GM19328 (cell line): ENCODE measurements around the gene TOM1L2.
"Not testable (repeated sequence)": the region's sequence is repeated elsewhere in the genome, so short reads cannot be mapped to it uniquely, and the experiment has no call there.

Source experiments
- ATAC-seq: cut with Tn5 transposase; IDR thresholded peaks from one replicate; pipeline ENCODE4 v1.9.1; 2021; ENCODE audit warnings: mild to moderate bottlenecking, moderate library complexity; ENCODE audit not compliant: unreplicated experiment

TOM1L2 gene

DNA sequence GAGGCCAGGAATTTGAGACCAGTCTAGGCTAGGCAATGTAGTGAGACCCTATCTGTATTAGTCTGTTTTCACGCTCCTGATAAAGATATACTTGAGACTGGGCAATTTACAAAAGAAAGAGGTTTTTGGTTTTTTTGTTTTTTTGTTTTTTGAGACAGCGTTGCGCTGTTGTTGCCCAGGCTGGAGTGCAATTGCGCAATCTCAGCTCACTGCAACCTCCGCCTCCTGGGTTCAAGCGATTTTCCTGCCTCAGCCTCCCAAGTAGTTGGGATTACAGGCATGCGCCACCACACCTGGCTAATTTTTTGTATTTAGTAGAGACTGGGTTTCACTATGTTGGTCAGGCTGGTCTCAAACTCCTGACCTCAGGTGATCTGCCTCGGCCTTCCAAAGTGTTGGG is 23.7 kb upstream of the TOM1L2 start:
- not testable (repeated sequence) for ATAC-seq

GRCh38 chr17:17994271-17995069 is 22.3 kb upstream of the TOM1L2 start:
- no peak for ATAC-seq

DNA sequence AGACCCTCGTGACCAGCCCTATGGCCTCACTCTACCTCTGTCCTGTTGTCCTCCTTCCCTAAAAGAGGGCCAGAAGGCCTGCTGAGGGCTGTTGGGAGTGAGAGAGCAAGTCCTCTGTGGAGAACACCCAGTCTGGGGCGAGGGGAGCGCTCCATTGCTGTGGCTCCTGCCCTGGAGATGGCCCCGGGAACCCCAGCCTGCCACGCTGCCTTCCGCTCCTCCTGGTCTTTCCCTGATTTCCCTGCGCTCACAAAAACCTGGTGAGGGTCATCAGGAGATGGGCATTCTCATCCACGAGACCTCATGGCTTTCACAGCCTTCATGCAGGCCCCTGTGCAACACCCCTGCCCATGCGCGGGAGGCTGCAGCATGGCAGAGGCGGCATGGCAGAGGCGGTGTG is 21.7 kb upstream of the TOM1L2 start:
- no peak for ATAC-seq

- ATAC-seq = no peak
These were observed 21.2 kb upstream of the TOM1L2 start for GRCh38 chr17:17993366-17993765.

- ATAC-seq = no peak
These were observed 18.1 kb upstream of the TOM1L2 start for GRCh38 chr17:17990282-17990681.

DNA sequence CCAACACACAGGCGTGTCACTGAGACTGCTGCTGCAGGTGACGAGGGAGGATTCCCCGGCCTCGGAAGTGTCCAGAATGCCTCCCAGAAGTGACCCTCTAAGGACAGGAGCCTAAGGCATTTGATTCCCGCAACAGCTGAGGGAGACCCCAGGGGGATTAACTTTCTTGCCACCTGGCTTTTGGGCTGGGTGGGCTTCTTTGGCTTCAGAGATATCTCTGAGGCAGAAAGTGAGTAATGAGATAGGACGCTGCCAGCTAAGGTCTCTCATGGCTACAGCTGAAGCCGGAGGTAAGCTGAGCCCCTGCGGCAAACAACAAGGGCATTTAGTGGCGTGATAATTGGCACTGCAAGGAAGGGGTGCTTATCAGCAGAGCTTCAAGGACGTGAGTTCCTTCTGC is 17.4 kb upstream of the TOM1L2 start:
- no peak for ATAC-seq

DNA sequence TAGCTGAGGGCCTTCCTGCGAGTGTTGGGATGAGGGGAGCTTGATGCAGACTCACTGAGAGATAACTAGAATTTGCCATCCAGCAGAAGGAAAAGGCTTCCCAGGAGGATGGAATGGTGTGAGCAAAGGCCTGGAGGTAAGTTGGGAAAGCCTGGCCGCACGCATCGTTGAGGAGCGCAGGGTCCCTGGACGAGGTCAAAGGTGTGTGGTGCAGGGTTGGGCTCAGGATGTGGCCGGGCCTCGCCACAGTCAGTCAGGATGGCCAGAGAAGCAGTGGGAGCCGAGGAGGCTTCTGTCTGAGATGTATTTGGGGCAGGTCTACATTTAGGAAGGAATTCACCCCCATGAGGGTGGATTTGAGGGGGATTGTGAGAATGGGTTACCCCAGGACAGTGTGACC is 16.9 kb upstream of the TOM1L2 start:
- ATAC-seq = no peak

DNA sequence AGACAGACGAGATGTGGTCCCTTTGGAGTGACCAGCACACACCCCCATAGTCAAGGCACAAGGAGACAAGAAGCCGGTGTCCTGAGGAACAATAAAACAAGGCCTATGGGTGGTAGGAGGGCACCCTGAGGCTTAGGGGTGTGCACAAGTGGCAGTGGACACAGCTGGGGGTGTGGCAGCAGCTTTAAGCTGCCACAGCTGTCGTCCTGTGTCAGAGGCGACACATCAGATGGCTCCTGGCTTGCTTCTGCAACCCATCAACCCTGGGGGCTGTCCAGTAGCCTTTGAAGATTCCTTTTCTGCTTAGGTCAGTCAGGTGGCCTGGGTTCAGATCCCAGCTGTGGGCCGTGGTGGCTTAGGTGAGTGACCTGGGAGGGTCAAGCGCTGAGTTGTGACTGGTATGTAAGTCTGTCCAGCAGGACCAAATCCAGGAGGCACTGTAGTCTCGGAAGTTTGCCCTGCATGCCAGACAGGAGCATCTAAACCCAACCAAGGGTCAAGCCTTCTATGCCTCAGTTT is 16.3 kb upstream of the TOM1L2 start:
- no peak for ATAC-seq

DNA sequence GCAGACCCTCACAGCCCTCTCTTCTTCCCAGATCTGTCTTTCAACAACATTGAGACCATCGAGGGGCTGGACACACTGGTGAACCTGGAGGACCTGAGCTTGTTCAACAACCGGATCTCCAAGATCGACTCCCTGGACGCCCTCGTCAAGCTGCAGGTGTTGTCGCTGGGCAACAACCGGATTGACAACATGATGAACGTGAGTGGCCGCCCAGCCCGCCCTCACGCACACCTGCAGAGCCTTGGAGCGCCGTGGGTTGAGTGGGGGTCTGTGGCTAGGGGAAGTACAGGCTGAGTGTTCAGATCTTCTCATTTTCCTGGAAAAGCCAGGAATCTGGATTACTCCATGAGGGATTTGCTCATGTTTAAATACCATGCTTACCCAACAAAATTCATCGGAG is 15.7 kb upstream of the TOM1L2 start:
- ATAC-seq = no peak

DNA sequence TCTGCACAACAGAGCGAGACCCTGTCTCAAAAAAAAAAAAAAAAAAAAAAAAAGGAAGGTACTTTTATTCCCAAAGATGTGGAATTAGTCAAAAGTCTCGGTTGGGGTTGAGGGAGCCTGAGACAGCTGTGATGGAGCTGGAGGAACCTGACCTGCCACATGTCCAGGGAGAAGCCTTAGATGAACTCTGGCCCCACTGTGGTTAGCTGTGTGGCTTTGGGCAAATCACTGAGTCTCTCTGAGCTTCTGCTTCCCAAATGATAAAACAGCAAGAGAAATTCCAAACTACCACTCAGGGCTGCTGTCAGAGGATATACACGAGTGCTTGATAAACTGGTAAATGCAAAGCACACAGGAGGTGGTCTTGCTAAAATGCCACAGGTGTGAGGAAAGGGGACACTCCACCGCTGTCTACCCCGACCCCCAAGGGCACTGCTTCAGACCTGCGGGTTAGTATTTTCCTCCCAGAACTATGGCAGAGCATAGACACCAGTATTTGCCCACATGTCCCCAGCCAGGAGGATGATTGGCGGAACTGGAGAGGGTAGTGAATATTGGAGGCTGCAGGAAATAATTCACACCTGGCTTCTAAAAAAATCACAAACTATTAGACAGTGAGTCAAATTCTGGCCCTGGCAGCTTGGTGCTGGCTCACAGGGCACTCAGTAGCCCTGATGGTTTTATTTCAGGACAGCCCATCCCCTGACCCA is 15.1 kb upstream of the TOM1L2 start:
- ATAC-seq = no peak

GRCh38 chr17:17985555-17985954 is 13.4 kb upstream of the TOM1L2 start:
- no peak for ATAC-seq

DNA sequence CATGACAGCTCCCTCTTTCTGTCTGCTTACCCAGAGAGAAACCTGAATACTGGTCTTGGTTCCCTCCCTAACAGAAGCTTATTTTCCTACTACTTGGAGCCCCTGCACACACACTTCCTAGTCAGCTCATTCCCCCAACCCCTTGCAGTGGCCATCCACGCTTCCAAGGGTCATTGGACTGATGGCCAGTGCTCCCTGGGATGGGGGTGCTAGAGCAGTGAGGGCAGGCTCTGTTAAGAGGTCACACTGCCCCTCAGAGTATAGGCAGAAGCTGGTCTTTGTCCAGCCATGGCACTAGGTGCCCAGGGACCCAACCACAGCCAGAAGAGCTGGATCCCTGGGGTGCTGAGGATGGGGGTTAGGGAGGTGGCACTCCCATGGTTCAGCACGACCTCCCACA is 13.0 kb upstream of the TOM1L2 start:
- ATAC-seq = no peak

DNA sequence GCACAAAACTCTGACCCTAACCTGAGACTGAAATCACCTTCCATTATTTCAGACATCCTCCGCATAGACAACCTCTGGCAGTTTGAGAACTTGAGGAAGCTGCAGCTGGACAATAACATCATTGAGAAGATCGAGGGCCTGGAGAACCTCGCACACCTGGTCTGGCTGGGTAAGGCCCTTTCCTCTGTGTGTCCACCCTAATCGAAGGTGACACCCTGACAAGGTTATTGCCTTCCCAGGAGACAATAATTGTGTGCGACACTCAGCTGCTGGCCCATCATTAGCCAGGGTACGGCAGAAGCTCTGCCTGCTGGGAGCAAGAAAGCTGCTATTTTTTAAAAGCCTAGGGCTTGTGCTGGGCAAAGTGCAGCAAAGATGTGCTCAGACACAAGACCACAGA is 11.6 kb upstream of the TOM1L2 start:
- ATAC-seq = no peak

GRCh38 chr17:17983376-17983775 is 11.2 kb upstream of the TOM1L2 start:
- no peak for ATAC-seq

DNA sequence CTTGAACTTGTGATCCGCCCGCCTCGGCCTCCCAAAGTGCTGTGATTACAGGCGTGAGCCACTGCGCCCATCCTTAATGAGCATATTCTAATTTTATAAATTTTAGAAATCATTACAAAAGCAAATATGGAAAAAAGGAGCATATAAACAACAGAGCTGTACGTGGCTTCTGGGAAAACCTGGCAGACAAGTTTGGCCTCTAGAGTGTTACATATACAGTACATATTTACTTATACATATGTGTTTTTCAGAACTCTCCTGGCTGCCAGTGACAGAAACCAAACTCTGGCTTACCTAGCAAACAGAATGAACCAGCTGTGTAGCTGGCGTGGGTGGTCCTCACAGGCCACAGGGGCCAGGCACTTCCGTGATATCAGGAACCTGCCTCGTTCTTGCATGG is 10.6 kb upstream of the TOM1L2 start:
- ATAC-seq = no peak

DNA sequence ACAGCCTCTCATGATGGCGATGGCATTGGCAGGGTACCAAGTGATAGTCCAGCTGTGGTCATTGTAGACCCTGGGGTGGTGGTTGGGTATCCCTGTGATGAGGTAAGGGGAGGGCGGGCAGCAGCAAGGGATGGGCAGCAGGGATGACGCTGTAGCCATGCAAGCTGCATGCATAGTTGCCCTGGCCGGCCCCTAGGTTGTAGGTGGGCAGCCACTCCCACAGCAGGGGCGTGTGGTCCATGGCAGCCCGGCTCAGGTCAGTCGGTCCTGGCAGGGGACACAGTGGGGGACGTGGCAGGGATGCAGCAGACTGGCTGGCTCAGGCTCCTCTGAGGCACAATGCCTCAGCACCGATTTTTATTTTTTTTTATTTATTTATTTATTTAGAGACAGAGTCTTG is 9.1 kb upstream of the TOM1L2 start:
- ATAC-seq = no peak

GRCh38 chr17:17979778-17980177 is 7.6 kb upstream of the TOM1L2 start:
- ATAC-seq = no peak

- ATAC-seq = no peak
These were observed 6.6 kb upstream of the TOM1L2 start for GRCh38 chr17:17978481-17979424.

DNA sequence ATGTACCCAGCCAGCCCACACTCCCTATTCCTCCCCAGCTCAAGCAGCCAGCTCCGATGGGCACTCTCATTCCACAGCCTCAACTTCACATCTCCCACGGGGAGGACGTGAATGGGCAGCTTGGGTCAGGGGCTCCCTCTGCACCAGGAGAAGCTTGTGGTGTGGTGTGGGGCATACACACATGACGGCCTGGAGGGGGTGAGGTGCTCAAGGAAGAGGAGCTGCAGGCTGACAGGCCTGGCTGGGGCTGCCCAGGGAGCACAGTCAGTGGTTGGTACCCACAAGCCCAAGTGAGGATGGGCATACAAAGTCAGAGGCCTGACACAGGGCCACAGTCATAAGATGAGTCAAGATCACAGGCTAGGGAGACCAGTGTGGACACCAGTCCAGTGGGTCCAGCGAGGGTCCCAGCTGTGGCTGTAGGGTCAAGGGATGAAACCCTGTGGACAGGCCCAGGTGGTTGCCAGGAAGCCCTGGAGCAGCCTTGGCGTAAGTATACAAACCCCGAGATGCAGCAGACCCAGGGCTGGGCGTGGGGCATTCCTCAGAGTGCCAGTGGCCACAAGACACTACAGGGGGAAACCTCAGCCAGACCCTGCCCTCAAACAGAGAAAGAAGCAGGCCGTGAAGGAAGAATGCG is 4.9 kb upstream of the TOM1L2 start:
- no peak for ATAC-seq

GRCh38 chr17:17975436-17975835 is 3.2 kb upstream of the TOM1L2 start:
- ATAC-seq = no peak

- no peak for ATAC-seq
These were observed 703 bp upstream of the TOM1L2 start for GRCh38 chr17:17972952-17973254.
